HepG2 (cell line): ENCODE measurements around the gene MME. TPM values are rescaled to one million over a fixed set of nuclear protein-coding genes. Genes with fewer than 3 reads are reported as not detected.

Experiments used
- ATAC-seq: fragments of 200-7000 bp; cut with Tn5 transposase; 3 replicates; pipeline ENCODE4 v1.9.1; 2020; ENCODE audit warnings: mild to moderate bottlenecking, moderate library complexity
- BruUV-seq: library from RNA; stranded (reverse); fragments of 400-500 nt; replicated peaks from 2 replicates; lab custom pipeline; 2021; lab: Mats Ljungman, UMichigan
- CTCF ChIA-PET: fragments of 300-600 bp; formaldehyde crosslinking; extraction: SDS; loops from one replicate; lab custom pipeline; 2021; ENCODE audit warnings: low total read pairs, inconsistent platforms, low intra/inter-chr PET ratio; lab: Yijun Ruan, JAX
- POLR2A ChIA-PET: fragments of 350-600 bp; sonication (Branson Sonifier 250); formaldehyde crosslinking; loops from one replicate; lab custom pipeline; 2020; ENCODE audit warnings: antibody characterized with exemption, inconsistent platforms; lab: Yijun Ruan, JAX
- DNase-seq: peaks from one replicate; pipeline ENCODE4 v3.0.0-alpha.2; 2015; ENCODE audit warnings: low spot score
- FAIRE-seq: peaks from 3 replicates; lab custom pipeline; 2011; peaks lifted over from hg19 to GRCh38; lab: Jason Lieb, UNC
- H2AFZ ChIP-seq: one replicate; pipeline ENCODE4 v1.6.1; 2011; ENCODE audit warnings: low read length, inconsistent platforms
- H3K27ac ChIP-seq: fragments of 300-600 bp; 3 replicates; pipeline ENCODE4 v1.8.0; 2011; ENCODE audit warnings: mixed run types, mild to moderate bottlenecking, mixed read lengths, low read length, inconsistent platforms; ENCODE audit not compliant: insufficient read depth; ENCODE audit errors: extremely low read length
- H3K27me3 ChIP-seq, 2 experiments: fragments of 200-600 bp in 1 of 2; 2 replicates in 1 of 2; 3 replicates in 1 of 2; pipeline versions ENCODE4 v1.6.0 to v1.8.0; 2011; ENCODE audit warnings: low read length in 2 of 2, mild to moderate bottlenecking in 2 of 2, moderate library complexity in 2 of 2, inconsistent platforms in 1 of 2; ENCODE audit not compliant: insufficient read depth in 2 of 2, control insufficient read depth in 1 of 2
- H3K36me3 ChIP-seq, 2 experiments: fragments of 200-600 bp in 1 of 2; replicated peaks in 1 of 2; 2 replicates in 1 of 2; 3 replicates in 1 of 2; pipeline versions ENCODE4 v1.5.1 to v1.8.0; 2011; ENCODE audit warnings: low read length in 2 of 2, inconsistent platforms in 1 of 2; ENCODE audit not compliant: insufficient read depth in 2 of 2, control insufficient read depth in 1 of 2
- H3K4me1 ChIP-seq: 2 replicates; pipeline ENCODE4 v1.5.1; 2012; ENCODE audit warnings: low read length, inconsistent platforms; ENCODE audit not compliant: insufficient read depth
- H3K4me2 ChIP-seq: 2 replicates; pipeline ENCODE4 v1.6.0; 2011; ENCODE audit warnings: low read depth, low read length, inconsistent platforms
- H3K4me3 ChIP-seq, 3 experiments: fragments of 200-600 bp in 1 of 3; sonication (generic), shearing (Covaris generic) in 1 of 3; replicated peaks in 1 of 3; 2 replicates each; pipeline ENCODE4 v1.5.1; 2011 to 2016; ENCODE audit warnings: low read length in 3 of 3, inconsistent platforms in 2 of 3, low read depth in 2 of 3, mild to moderate bottlenecking in 2 of 3, control low read depth in 1 of 3, mixed read lengths in 1 of 3; ENCODE audit not compliant: insufficient read depth in 1 of 3
- H3K79me2 ChIP-seq: one replicate; pipeline ENCODE4 v1.6.1; 2011; ENCODE audit warnings: low read length, inconsistent platforms; ENCODE audit not compliant: insufficient read depth
- H3K9ac ChIP-seq: 2 replicates; pipeline ENCODE4 v1.6.0; 2011; ENCODE audit warnings: mild to moderate bottlenecking, low read depth, low read length, inconsistent platforms; ENCODE audit not compliant: insufficient read depth
- H3K9me3 ChIP-seq: 2 replicates; pipeline ENCODE4 v1.5.1; 2012; ENCODE audit warnings: mild to moderate bottlenecking, low read length
- H4K20me1 ChIP-seq: 2 replicates; pipeline ENCODE4 v1.6.0; 2011; ENCODE audit warnings: inconsistent platforms, mild to moderate bottlenecking, low read length, moderate library complexity; ENCODE audit not compliant: insufficient read depth
- ATF7 ChIP-seq, 2 experiments: fragments of 450-650 bp in 1 of 2; sonication (generic) in 1 of 2; formaldehyde crosslinking in 1 of 2; IDR thresholded peaks; 2 replicates each; pipeline versions ENCODE4 v1.4.0 to v1.6.1; 2016 to 2020; ENCODE audit warnings: antibody characterized with exemption in 1 of 2, mild to moderate bottlenecking in 1 of 2, missing genetic modification reagents in 1 of 2
- BHLHE40 ChIP-seq: IDR thresholded peaks from 2 replicates; pipeline ENCODE4 v1.6.1; 2011; ENCODE audit warnings: low read length, improper control_type of control experiment
- CREM ChIP-seq, 2 experiments: sonication (generic) in 1 of 2; formaldehyde crosslinking in 1 of 2; IDR thresholded peaks; 2 replicates each; pipeline versions ENCODE4 v1.4.0 to v1.6.1; 2016 to 2020; ENCODE audit warnings: antibody characterized with exemption in 1 of 2, mild to moderate bottlenecking in 1 of 2, missing genetic modification reagents in 1 of 2
- CSRNP2 ChIP-seq: sonication (generic); formaldehyde crosslinking; conservative IDR thresholded peaks from 2 replicates; pipeline ENCODE4 v1.8.0; 2022; ENCODE audit warnings: low read depth, missing genetic modification reagents
- FIP1L1 ChIP-seq: fragments of 200-400 bp; formaldehyde crosslinking; IDR thresholded peaks from 2 replicates; pipeline ENCODE4 v1.6.1; 2018; ENCODE audit warnings: low read depth, mild to moderate bottlenecking, low read length, moderate library complexity, borderline replicate concordance; ENCODE audit not compliant: insufficient read depth
- FOXP4 ChIP-seq: sonication (generic); formaldehyde crosslinking; IDR thresholded peaks from 2 replicates; pipeline ENCODE4 v1.4.0; 2020; ENCODE audit warnings: missing genetic modification reagents
- JARID2 ChIP-seq: sonication (generic); formaldehyde crosslinking; IDR thresholded peaks from 2 replicates; pipeline ENCODE4 v1.8.1; 2023; ENCODE audit warnings: missing genetic modification reagents, inconsistent platforms; ENCODE audit not compliant: insufficient replicate concordance
- KAT7 ChIP-seq: IDR thresholded peaks from 2 replicates; pipeline ENCODE4 v1.6.1; 2018; ENCODE audit warnings: borderline replicate concordance, missing compliant biosample characterization
- MAF1 ChIP-seq: sonication (generic); formaldehyde crosslinking; IDR thresholded peaks from 2 replicates; pipeline ENCODE4 v1.5.0; 2020; ENCODE audit warnings: missing genetic modification reagents, borderline replicate concordance
- NONO ChIP-seq, 2 experiments: fragments of 450-650 bp in 1 of 2; sonication (generic) in 1 of 2; formaldehyde crosslinking in 1 of 2; IDR thresholded peaks in 1 of 2; conservative IDR thresholded peaks in 1 of 2; 2 replicates each; pipeline versions ENCODE4 v1.6.1 to v1.8.0; 2017 to 2022; ENCODE audit warnings: mild to moderate bottlenecking in 1 of 2, missing genetic modification reagents in 1 of 2, moderate library complexity in 1 of 2
- PCBP2 ChIP-seq: fragments of 200-400 bp; formaldehyde crosslinking; optimal IDR thresholded peaks from 2 replicates; pipeline ENCODE3; 2018; ENCODE audit warnings: low read length, low read depth; ENCODE audit not compliant: poor library complexity, severe bottlenecking
- SCMH1 ChIP-seq: sonication (generic); formaldehyde crosslinking; IDR thresholded peaks from 2 replicates; pipeline ENCODE4 v1.9.0; 2021; ENCODE audit warnings: missing genetic modification reagents, mild to moderate bottlenecking, borderline replicate concordance
- SRF ChIP-seq: IDR thresholded peaks from 2 replicates; pipeline ENCODE4 v1.6.1; 2011; ENCODE audit warnings: mild to moderate bottlenecking, low read depth, low read length, moderate library complexity
- ZBTB38 ChIP-seq: sonication (generic); formaldehyde crosslinking; IDR thresholded peaks from 2 replicates; pipeline ENCODE4 v1.5.1; 2020; ENCODE audit warnings: mild to moderate bottlenecking, missing genetic modification reagents
- ZBTB7A ChIP-seq: sonication (generic); formaldehyde crosslinking; IDR thresholded peaks from 2 replicates; pipeline ENCODE4 v1.8.0; 2022; ENCODE audit warnings: mild to moderate bottlenecking, missing genetic modification reagents
- ZFP91 ChIP-seq: sonication (generic); formaldehyde crosslinking; IDR thresholded peaks from 2 replicates; pipeline ENCODE4 v1.9.0; 2022; ENCODE audit warnings: missing genetic modification reagents, mild to moderate bottlenecking, borderline replicate concordance
- ZNF326 ChIP-seq: sonication (generic); formaldehyde crosslinking; IDR thresholded peaks from 2 replicates; pipeline ENCODE4 v1.4.0; 2020; ENCODE audit warnings: missing genetic modification reagents, borderline replicate concordance
- ZNF329 ChIP-seq: sonication (generic); formaldehyde crosslinking; IDR thresholded peaks from 2 replicates; pipeline ENCODE4 v1.9.0; 2021; ENCODE audit warnings: low read depth, mild to moderate bottlenecking, missing genetic modification reagents
- ZNF549 ChIP-seq: sonication (generic); formaldehyde crosslinking; IDR thresholded peaks from 2 replicates; pipeline ENCODE4 v1.5.0; 2020; ENCODE audit warnings: missing genetic modification reagents
- ZNF619 ChIP-seq: sonication (generic); formaldehyde crosslinking; IDR thresholded peaks from 2 replicates; pipeline ENCODE4 v1.4.0; 2020; ENCODE audit warnings: mild to moderate bottlenecking, missing genetic modification reagents
- in situ Hi-C: cut with HindIII; loops from 2 replicates; pipeline ENCODE4 v1.10.0; 2017; ENCODE audit warnings: low pct_unique_long_range_greater_than_20kb; ENCODE audit not compliant: extremely low pct_ligation_motif_present
- intact Hi-C: fragments of 100-400 bp; cut with micrococcal nuclease; formaldehyde crosslinking; loops from one replicate; pipeline ENCODE4 v1.10.0; 2022; ENCODE audit not compliant: unreplicated experiment
- polyA plus RNA-seq, 8 experiments: library from polyadenylated mRNA; depleted of rRNA in 3 of 8; stranded (reverse) in 7 of 8; unstranded in 1 of 8; fragments of >200 nt; fragmentation: Illumina TruSeq in 4 of 8; extraction: Trizol in 4 of 8; gene quantifications; 2 replicates each; pipeline versions ENCODE4 v1.2.1 to v1.2.3, GENCODE V29; 2011 to 2016; ENCODE audit warnings: low read depth in 4 of 8, missing spikeins in 1 of 8, mixed read lengths in 1 of 8; ENCODE audit not compliant: insufficient read depth in 1 of 8
- total RNA-seq, 5 experiments: library from RNA; depleted of rRNA; stranded (reverse); fragments of >200 nt; fragmentation: Illumina TruSeq; extraction: Trizol; gene quantifications; 2 replicates each; pipeline ENCODE4 v1.2.3, GENCODE V29; 2016; ENCODE audit warnings: low read depth in 1 of 5

MME gene
- total and polyA plus RNA-seq, 2 of the 13 experiments (the other 11 are each of a cell fraction or from before 2014, with no cell fraction given) = not detected

- TF ChIP-seq NONO (IDR thresholded peaks at IDR 0.05) (no peak), NONO (CRISPR knock-in tag; conservative IDR thresholded peaks at IDR 0.05) (no peak), ZBTB7A (CRISPR knock-in tag) (no peak), ZNF329 (CRISPR knock-in tag) (no peak), SRF (no peak), BHLHE40 (no peak), FIP1L1 (no peak)
Measured at GRCh38 chr3:155064920-155065319, 15.2 kb upstream of the MME start (continued).

GRCh38 chr3:155065537-155065936 is 14.6 kb upstream of the MME start:
- Histone ChIP-seq H3K4me1 (no peaks in the 10 kb centered on the region), H3K4me2 (no peak overlapping the region), H3K79me2 (no peaks in the 10 kb centered on the region), H3K9me3 (no peaks in the 10 kb centered on the region), H3K27ac (no peak overlapping the region), H3K27me3 (no peaks in the 10 kb centered on the region), H3K9ac (no peak overlapping the region), H4K20me1 (no peaks in the 10 kb centered on the region), H3K4me3 (no peak overlapping the region), H2AFZ (no peak overlapping the region), H3K36me3 (no peaks in the 10 kb centered on the region)
- in situ Hi-C loops = no loop called here
- no TSS peak for BruUV-seq
- ChIA-PET CTCF (no interaction called here), POLR2A (no interaction called here)
- no peak for FAIRE-seq
- no peak for DNase-seq
- no peak for ATAC-seq
- intact Hi-C loops = no loop called here
- TF ChIP-seq ATF7 (IDR thresholded peaks at IDR 0.05) (no peak), ATF7 (CRISPR knock-in tag; IDR thresholded peaks at IDR 0.05) (no peak), ZNF326 (no peak), ZNF549 (no peak), ZFP91 (no peak), KAT7 (CRISPR knock-in tag) (no peak), SCMH1 (CRISPR knock-in tag) (no peak), JARID2 (no peak), MAF1 (no peak), FOXP4 (CRISPR knock-in tag) (no peak), ZNF619 (CRISPR knock-in tag) (no peak), CREM (IDR thresholded peaks at IDR 0.05) (no peak), CREM (CRISPR knock-in tag; IDR thresholded peaks at IDR 0.05) (no peak), ZBTB38 (no peak), CSRNP2 (CRISPR knock-in tag) (no peak), PCBP2 (no peak)
